Putamen (tissue), 1 donor: Measurements from ENCODE around the gene MAPK14.

ENCODE experiments used
- DNase-seq: peaks from one replicate; pipeline ENCODE4 v3.0.0-alpha.2; 2016; ENCODE audit warnings: low spot score

The MAPK14 gene

DNA sequence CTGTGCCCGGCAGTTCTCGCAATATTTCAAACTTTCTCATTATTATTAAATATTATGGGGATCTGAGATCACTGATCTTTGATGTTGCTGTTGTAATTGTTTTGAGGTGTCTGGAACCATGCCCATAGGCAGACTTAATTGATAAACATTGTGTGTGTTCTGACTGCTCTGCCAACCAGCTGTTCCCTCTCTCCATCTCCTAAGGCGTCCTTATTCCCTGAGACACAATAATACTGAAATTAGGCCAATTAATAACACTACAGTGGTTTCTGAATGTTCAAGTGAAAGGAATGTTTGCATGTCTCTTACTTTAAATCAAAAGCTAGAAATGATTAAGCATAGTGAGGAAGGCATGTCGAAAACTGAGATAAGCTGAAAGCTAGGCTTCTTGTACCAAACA is 7.6 kb downstream of the MAPK14 start:
- DNase-seq: no peak

DNA sequence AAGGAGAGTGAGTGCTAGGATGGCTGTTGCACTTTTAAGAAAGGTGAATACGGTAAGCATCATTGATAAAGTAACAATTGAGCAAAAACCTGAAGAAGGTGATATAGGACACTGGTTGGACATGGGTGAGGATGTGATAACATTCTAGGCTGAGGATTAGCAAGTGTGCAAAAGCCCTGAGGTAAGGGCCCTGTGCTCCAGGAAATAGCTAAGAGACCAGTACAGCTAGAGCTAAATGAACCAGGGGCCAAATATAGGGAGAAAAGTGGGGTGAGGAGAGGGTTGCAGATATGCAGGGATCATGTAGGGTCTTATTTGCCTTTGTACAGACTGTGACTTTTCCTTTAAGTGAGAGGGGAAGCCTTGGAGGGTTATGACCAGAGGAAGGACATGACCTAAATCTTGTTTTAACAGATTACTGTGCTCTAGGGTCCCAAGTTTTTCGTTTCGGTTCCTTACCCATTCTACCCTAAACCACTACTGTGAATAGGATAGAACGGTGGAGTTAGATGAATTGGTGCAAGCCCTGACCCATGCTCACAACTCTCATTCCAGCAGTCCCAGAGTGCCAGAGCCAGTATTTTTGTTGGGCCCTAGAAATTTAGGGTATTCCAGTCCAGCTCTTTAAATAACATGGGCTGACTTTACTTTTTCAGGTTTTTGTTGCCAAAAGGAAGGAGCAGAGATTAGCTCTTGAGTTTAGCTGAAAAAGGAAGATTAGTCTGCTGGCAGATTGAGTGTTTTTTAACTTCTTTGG is 10.7 kb downstream of the MAPK14 start:
- no peak for DNase-seq

DNA sequence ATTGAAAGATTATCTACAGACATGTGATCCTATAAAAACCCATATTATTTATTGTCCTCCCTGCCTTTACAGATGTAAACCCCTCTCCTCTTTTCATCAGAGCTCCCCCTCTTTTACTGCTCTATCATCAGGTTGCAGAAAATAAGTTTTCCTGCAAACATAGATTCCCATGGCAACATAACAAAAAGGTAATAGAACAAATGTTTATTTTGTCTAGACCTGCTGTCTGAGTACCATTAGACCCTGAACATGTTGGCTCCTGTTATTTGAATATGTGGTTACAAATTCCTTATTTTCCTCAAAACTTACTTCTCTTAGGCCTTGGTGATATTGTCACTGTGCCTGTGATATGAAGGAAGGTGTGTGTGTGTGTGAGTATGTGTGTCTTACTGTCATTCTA is 11.5 kb downstream of the MAPK14 start:
- no peak for DNase-seq

DNA sequence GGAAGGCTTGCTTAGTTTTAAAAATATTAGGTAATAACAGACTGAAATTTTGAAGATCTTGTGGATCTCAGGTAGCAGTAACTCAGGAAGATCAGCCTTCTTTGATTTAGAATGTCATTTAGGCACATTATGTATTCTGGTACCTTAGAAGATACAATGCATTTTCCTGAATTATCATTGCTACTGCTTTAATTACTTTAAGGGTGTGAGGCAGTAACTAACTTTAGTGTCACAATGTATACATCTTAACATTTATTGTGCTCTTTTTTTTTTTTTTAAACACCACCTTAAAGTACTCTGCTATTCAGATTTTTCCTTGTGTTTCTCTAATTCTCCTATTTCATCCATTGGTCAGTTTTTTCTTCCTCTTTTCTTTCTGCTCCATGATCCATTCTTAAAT is 13.3 kb downstream of the MAPK14 start:
- DNase-seq: no peak

DNA sequence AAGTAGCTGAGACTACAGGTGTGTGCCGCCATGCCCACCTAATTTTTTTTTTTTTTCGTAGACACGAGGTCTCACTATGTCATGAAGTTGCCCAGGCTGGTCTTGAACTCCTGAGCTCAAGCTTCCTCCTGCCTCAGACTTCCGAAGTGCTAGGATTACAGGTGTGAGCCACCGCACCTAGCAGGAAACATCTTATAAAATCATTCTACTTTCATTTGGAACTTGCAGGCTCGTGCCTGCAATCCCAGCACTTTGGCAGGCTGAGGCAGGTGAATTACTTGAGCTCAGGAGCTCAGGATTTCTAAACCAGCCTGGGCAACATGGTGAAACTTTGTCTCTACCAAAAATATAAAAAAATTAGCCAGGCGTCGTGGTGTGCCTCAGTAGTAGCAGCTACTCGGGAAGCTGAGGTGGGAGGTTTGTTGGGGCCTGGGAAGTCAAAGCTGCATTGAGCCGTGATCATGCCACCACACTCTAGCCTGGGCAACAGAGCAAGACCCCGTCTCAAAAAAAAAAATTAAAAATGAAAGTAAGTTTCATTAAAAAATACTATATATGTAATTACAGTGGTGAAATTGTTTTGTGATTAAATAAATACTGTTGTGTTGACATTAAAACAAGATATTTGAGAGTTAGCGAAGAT is 15.1 kb downstream of the MAPK14 start:
- no peak for DNase-seq

DNA sequence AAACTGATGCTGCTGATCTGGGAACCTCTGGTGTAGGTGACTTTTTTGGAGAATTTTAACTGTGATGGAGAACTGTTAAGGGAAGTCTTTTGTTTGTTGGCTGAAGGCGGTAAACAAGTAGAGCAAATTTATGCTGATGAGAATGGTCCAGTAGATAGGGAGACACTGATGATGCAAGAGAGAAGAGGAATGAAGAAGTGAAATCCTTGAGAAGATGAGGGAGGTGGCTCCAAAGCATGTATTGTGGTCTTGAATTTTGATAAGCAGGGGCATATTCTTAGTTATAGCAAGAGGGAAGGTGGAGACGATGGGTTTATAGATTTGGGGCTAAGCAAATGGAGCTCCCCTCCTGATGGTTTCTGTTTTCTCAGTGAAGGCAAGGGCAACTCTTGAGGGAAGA is 22.0 kb downstream of the MAPK14 start:
- no peak for DNase-seq

DNA sequence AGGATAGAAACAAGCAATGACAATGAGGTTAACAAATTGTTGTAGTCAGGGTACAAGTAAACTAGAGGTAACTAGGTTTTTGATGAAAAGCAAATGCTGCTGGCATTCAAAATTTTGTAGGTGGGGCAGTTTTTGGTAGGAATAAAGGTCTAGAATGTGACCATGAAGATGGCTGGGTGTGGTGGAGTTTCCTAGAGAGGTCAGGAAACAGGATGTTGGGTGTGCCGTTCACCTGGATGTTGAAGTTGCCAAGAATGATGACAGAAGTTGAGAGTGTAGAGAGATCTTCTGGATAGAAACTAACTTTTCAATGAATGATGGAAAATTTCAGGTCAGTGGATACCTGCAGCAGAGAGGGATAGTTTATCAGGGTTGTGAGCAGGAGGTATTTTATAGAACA is 22.7 kb downstream of the MAPK14 start:
- no peak for DNase-seq

DNA sequence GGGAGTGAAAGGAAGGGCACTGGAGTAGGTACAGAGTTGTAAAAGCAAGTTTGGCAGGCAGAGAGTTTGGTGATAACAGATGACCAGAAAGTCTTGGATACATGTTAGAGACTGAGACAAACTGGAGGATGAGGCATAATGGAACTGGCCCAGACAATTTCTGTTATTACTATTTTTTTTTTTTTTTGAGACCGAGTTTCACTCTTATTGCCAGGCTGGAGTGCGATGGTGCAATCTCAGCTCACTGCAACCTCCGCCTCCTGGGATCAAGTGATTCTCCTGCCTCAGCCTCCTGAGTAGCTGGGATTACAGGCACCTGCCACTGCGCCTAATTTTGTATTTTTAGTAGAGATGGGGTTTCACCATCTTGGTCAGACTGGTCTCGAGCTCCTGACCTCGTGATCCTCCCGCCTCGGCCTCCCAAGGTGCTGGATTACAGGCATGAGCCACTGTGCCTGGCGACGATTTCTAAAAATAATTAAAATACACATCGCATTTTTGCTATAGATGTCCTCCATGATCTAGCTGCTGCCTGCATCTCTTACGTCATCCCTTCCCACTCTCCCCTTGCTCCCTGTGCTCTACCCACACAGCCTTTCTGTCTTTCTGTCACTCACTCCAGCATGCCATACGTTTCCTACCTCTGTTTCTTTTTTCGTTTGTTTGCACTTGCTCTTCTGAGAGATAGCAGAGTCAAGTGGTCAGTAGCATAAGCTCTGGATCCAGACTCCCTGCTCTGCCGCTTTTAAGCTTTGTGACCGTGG is 23.5 kb downstream of the MAPK14 start:
- DNase-seq: peak; percentile 70

DNA sequence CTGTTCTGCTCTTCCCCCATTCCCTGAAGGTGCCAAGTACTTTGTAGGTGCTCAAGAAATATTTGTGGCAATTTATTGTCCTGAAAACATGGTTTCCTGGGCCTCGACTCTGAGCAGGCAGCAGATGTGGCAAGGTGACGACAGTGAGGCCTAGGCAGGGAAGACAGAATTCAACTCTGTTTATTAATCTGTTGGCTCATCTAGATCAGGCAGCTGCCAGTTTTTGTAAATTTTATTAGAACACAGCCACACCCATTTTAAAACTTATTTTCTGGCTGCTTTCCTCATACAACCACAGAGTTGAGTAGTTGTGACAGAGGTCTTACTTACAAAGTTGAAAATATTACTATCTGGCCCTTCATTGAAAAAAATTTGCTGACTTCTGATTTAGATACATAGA is 24.5 kb downstream of the MAPK14 start:
- DNase-seq: no peak

DNA sequence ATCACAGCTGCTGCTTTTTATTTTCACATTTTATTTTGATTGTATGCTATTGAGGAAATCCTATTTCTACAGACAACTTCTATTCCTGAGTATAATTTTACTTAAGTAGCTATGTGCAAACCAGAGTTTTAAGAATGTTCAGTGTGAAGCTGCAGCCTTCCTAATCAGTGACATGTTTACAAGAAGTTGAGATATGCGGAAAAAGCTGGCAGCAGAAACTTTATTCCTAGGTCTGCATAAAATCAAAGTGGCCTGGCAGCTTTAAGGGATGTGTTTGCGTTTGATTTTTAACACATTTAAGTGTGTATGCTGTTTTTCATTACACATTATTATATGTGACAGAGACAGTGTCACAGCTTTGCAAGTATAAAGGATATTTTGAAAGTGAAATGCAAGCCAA is 26.3 kb downstream of the MAPK14 start:
- no peak for DNase-seq

DNA sequence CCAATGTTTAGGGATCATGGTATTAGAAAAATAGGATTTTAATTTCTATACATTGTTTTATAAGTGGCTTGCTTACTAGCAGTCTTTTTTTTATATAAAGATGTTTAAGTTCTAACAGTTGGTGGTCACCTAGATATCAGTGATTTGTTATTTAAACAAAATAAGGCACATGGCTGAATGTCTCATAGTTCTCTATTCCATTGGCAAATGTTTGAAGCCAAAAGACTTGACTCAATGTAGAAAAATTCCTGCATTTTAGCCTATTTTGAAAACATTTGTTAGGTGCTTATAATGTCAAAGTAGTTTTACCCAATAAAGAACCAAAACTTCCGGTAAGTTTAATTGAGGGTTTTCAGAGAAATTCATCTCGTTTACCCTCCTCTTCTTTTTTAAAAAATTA is 26.8 kb downstream of the MAPK14 start:
- no peak for DNase-seq

DNA sequence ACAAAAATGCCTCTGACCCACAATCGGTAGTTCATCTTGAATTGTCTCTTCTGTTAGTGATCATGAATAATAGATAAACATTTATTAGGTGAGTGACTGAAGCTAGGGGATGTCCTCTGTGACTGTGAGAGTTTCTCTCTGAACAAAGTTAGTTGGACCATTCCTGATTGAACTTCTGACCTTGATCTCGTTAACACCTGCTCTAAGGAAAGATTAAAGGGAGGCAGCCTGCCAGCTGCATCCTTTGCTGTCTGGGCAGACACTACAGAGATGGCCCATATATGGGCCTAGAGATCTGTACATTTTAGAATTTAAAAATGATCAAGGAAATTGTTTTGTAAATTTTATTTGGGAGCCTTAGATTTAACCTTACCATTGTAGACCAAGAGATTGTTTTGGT is 27.3 kb downstream of the MAPK14 start:
- DNase-seq: no peak

DNA sequence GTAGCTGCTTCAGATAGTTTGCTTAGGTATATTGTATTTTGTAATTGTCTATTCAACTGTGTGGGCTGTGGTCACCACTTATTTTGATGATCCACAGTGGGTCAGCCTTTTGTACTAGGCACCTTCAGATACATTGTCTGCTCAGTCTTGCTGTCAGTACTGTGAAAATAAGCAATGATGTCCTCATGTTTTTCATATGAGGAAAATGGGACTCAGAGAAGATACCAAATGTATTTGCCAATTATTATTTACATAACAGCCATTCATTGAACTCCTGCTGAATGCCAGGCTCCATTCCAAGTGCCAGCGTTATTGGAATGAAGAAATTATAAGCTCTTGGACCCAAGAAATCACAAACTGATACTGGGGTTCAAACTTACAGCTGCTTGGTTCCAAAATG is 28.6 kb downstream of the MAPK14 start:
- no peak for DNase-seq

DNA sequence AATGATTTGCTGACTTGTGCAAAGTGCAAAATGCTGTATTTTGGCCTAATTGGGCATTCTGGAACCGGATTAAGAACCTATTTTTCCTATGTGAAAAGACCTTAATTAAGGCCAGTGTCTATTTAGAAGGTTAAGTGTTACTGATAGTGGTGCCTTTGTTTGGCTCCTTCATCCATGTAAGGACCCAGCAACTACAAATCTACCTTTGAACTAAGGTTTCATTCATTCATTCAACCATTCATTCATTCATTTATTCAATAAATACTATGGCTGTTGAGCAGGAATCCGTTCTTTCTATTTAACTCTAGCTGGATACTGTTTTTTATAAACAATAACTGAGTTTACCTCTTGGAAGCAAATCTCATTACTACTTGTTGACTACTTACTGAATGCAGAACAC is 33.6 kb downstream of the MAPK14 start:
- DNase-seq: no peak

DNA sequence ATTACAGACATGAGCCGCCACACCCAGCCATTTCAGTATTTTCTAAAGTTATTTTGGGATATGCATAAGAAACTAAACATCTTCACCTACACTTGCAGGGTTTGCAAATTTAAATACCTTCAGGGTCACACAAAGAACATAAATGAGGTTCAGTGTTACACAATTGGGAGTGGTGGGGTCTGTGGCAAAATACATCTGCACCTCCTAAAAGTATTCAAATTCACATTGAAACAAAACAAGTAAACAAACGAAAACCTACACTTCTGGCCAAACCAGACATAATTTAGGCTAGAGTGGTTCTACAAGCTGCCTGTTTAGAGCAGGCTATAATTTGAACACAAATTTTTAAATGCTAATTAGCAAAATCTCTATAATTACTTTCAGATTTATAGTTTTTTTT is 34.6 kb downstream of the MAPK14 start:
- DNase-seq: no peak

DNA sequence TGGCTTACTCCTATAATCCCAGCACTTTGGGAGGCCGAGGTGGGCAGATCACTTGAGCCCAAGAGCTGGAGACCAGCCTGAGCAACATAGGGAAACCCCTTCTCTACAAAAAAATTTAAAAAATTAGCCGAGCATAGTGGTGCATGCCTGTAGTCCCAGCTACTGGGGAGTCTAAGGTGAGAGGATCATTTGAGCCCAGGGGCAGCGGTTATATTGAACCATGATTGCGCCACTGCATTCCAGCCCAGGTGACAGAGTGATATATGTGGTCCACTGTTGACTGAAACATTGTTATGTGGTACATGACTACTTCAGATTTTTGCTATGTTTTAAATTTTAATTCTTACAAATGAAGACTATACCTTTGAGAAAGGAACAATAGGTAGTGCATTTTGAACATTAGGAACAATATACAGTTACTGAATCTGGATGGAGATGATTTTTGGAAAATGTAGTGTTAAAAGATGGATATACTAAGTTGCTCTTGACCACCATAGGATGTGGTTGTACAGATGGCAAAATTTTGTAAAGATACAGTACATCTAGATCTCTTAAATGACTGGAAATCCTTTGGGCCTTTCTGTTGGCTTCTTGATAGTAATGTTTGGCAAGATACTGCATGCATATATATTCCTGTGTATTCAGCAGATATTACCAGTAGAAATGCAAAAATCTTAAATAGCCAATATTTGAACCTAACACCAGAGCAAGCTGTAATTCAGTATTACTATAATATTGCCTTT is 35.9 kb downstream of the MAPK14 start:
- no peak for DNase-seq

DNA sequence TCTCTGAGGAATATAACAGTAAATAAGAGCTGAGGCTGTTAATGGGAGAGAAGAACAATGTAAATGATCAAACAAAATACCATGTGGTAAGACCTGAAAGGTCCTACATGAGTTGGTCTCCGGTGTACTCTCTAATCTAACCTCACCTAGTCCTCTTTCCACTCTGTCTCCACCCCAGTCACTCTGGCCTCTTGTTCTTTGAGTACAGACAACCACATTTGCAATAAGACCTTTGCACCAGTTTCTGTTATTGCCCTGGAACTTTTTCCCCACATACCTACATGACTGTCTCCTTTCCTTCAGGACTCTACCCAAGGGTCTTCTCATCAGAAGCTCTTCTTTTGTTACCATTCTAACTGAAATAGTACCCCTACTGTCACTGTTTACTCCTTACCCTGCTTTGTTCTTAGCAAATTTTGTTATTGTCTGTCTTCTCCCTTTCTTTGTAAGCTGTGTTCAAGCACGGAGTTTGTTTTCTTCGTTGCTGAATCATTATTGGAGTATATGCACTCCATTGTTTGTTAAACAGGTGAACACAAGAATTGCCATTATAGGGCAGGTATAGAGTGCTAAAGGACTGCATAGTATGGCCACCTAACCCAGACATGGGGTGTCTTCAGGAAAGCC is 37.3 kb downstream of the MAPK14 start:
- no peak for DNase-seq

DNA sequence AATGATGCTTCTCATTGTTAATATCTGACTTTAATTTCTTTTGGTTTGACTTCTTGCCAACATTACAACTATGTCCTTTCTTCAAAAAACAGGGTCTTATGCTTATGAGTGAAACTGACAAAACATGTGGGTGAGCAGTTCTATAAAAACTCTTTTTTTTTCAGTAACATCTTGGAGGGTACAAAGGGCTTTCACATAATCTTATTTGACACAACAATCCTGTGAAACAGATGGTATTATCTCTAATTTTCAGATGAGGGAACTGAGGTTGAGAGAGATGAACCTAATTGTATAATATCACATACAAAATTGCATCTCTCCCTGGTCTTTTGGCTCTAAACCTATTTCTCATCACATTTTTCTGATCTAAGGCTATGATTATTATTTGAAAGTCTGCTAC is 38.3 kb downstream of the MAPK14 start:
- DNase-seq: no peak

DNA sequence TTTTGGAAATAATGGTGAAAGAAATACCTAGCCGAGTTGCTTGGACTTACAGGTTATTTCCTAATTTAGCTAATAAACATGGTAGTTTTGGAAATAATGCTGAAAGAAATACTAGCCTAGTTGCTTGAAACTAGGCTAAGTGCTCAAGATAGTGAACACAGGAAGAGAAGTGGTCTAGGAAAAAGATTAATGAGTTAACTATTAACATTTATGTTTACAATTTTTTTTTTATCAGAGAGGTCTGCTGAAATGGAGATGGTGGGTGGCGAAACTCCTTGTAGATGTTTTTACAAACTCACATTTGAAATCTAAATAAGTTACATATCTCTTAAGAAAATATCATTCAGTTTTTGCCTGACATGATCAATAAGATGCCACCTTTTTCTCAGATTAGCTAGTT is 39.2 kb downstream of the MAPK14 start:
- DNase-seq: no peak

DNA sequence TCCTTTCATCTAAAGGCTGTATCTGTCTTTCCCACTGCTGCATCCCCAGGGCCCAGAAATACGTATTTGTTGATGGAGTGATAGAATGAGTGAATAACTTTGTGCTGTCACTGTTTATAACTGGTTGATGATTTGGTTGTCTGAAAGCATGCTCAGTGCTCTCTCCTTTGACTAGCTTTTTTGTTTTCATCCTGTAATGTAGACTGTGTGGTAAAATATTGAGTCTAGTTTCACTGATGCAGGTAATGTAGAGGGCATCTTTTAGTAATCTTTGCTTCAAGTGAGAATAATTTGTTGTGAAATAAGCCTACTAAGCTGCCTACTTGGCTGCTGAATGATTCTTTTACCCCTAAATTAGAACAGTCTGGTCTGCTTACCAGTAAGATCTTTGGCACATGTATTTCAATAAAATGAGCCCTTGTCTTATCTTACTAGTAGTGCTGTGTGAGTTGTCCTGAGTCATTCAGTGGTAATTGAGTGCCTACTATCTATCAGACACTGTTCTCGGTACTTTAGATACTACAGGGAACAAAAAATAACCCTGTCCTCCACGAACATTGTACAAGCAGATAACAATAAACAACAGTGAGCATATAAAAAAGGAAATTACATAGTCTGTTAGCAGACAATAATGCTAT is 39.9 kb downstream of the MAPK14 start:
- DNase-seq: no peak

DNA sequence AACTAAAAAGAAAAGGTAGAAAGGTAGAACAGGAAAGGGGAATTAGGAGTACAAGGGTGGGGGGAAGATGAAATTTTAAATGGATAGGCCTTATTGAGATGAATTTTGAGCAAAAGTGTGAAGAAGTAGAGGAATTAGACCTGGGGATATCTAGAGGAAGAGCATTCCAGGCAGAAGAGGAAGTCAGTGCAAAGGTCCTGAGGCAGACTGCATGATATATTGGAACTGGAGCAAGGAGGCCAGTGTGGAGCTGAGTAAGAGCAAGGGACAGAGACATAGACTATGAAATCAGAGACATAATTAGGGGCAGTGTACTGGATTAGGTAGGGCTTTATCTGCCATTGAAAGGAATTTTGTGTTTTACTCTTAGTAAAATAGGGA is 40.4 kb downstream of the MAPK14 start:
- DNase-seq: no peak

DNA sequence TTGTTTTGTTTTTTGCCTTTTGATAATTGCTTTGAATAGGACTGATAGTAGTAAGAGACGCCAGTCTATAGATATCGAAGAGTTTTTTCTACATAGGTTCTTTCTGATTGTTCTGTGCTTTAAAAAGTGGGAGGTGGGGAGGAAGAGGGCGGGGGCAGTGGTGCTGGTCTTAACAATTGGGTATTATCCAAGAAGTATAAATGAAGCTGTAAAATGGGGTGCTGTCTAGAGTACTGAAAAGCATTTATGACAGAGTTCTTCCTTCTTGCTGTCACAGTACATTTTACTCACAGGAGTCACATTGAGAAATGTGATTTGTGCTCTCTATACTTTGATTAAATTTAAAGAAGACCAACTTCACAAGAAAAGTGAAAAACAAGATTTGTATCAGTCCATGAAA is 41.0 kb downstream of the MAPK14 start:
- DNase-seq: no peak
